ENCODE measurements around the gene FLT1.

- no peak for TF ChIP-seq GTF2F1 (IDR thresholded peaks at IDR 0.05; ENCODE audit: low read length)
- TF ChIP-seq E2F1 (CRISPR knock-in tag; IDR thresholded peaks at IDR 0.05): no peak
Measured at GRCh38 chr13:28528388-28528787, 33.5 kb upstream of the FLT1 start.
